Measurements from ENCODE around the gene OR51G2.

The OR51G2 gene

DNA sequence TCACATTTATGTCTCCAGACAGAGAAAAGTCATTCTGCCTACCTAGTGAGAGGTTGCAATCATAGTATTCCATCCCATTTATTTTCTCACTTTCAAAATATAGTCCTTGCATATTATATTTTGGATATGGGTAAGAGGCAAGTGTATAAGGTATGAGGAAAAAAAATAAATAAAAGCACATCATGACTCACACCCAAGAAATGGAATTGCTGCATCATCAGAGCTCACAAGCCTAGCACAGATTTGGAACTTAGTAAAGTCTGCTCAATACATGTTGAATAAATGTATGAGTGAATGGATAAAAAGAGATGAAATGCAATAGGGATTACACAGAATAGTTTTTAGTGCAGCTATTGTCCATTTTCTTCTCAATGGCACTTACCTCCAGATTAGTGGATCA lies 7.5 kb upstream of the OR51G2 start:
- no peaks in the 10 kb centered on the region for H3K36me3 ChIP-seq (ENCODE audit: control insufficient read depth, low read length)
- no peak overlapping the region for H3K27ac ChIP-seq (ENCODE audit: low read depth, low read length)
- H3K4me2 ChIP-seq (ENCODE audit: low read length): no peak overlapping the region
- no peaks in the 10 kb centered on the region for H3K9me2 ChIP-seq (replicated peaks; ENCODE audit: control insufficient read depth, low read length)
- no peak overlapping the region for H3K4me3 ChIP-seq (ENCODE audit: low read length)
- H3K4me1 ChIP-seq (ENCODE audit: control insufficient read depth, low read length): no peaks in the 10 kb centered on the region
- no peaks in the 10 kb centered on the region for H3K9me3 ChIP-seq (ENCODE audit: control insufficient read depth, insufficient read depth, low read length)
- no peak for TF ChIP-seq EZH2phosphoT487 (IDR thresholded peaks at IDR 0.05; ENCODE audit: borderline replicate concordance, low read length)
- H4K20me1 ChIP-seq (ENCODE audit: control insufficient read depth, insufficient read depth, low read depth, low read length): no peaks in the 10 kb centered on the region
- no peaks in the 10 kb centered on the region for H3K79me2 ChIP-seq (ENCODE audit: control insufficient read depth, low read length)
- H3K27me3 ChIP-seq (ENCODE audit: control insufficient read depth, low read length): no peaks in the 10 kb centered on the region
- H3F3A ChIP-seq (ENCODE audit: control insufficient read depth, insufficient read depth): no peaks in the 10 kb centered on the region

DNA sequence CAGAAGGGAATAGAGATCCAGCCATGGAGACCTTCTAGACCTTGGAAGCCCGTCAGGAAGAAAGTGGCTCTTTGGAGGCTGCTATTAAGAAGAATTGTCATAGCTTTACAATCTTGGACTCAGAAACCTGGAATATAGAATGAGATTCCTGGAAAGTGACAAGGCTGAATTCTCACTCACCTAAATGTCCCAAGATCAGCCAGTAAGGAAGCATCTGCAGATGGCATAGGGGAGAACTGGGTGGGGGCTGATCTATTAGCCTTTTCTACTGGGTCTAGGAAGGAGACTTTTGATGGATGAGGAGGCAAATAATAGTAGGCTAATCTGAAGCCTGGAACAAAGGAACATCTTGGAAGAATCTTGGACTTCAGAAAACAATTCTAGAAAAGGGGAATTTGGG lies 5.1 kb upstream of the OR51G2 start, which contains the start of gene OR51G1:
TSS of gene OR51G1 (minus strand) at position 101 of the 400 bp plus-strand sequence. CDS start at position 101, 0 bp downstream.
- Histone ChIP-seq H3K4me1 (ENCODE audit: control insufficient read depth, low read length) (no peaks in the 10 kb centered on the region), H3F3A (ENCODE audit: control insufficient read depth, insufficient read depth) (no peaks in the 10 kb centered on the region), H3K27me3 (ENCODE audit: control insufficient read depth, low read length) (no peaks in the 10 kb centered on the region), H4K20me1 (ENCODE audit: control insufficient read depth, insufficient read depth, low read depth, low read length) (no peaks in the 10 kb centered on the region), H3K9me3 (ENCODE audit: control insufficient read depth, insufficient read depth, low read length) (no peaks in the 10 kb centered on the region), H3K4me3 (ENCODE audit: low read length) (no peak within 1 kb of the TSS), H3K4me2 (ENCODE audit: low read length) (no peak within 1 kb of the TSS), H3K79me2 (ENCODE audit: control insufficient read depth, low read length) (no peaks in the 10 kb centered on the region), H3K27ac (ENCODE audit: low read depth, low read length) (no peak within 1 kb of the TSS), H3K9me2 (replicated peaks; ENCODE audit: control insufficient read depth, low read length) (no peaks in the 10 kb centered on the region), H3K36me3 (ENCODE audit: control insufficient read depth, low read length) (no peaks in the 10 kb centered on the region)
- TF ChIP-seq, protein P1, sequence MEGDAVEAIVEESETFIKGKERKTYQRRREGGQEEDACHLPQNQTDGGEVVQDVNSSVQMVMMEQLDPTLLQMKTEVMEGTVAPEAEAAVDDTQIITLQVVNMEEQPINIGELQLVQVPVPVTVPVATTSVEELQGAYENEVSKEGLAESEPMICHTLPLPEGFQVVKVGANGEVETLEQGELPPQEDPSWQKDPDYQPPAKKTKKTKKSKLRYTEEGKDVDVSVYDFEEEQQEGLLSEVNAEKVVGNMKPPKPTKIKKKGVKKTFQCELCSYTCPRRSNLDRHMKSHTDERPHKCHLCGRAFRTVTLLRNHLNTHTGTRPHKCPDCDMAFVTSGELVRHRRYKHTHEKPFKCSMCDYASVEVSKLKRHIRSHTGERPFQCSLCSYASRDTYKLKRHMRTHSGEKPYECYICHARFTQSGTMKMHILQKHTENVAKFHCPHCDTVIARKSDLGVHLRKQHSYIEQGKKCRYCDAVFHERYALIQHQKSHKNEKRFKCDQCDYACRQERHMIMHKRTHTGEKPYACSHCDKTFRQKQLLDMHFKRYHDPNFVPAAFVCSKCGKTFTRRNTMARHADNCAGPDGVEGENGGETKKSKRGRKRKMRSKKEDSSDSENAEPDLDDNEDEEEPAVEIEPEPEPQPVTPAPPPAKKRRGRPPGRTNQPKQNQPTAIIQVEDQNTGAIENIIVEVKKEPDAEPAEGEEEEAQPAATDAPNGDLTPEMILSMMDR (IDR thresholded peaks at IDR 0.05; ENCODE audit: low read depth, low read length, poor library complexity, severe bottlenecking): no peak
- no peak for TF ChIP-seq EZH2phosphoT487 (IDR thresholded peaks at IDR 0.05; ENCODE audit: borderline replicate concordance, low read length)

DNA sequence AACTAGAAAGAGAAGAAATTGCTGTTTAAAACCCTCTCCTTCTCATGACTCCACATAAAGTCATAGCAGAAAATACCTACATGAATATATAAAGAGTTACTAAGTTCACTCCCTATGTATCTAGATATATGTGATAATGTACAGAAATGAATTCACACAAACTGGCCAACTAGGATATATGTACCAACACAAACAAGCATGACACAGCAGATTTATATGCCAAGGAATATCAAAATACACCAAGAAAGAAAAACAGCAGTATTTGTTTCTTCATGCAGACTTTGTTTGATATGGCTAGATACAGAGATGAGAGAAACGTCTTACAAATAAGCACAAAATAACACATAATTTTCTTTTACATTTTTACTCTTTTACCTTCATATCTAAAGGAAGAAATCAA lies 3.2 kb upstream of the OR51G2 start:
- no peaks in the 10 kb centered on the region for H3K27me3 ChIP-seq (ENCODE audit: control insufficient read depth, low read length)
- H3K4me2 ChIP-seq (ENCODE audit: low read length): no peak overlapping the region

DNA sequence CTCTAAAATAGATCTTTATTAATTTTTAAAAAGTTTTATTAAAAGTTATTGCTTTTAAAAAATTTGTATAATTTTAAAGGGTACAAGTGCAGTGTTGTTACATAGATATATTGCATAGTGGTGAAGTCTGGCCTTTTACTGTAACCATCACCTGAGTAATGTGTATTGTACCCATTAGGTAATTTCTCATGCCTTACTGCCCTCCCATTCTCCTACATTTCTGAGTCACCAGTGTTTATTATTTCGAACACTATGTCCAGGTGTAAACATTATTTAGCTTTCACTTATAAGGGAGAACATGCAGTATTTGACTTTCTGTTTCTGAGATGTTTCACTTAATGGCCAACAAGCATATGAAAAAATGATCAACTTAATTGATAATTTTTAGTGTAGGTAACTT lies 2.6 kb upstream of the OR51G2 start:
- Histone ChIP-seq H3F3A (ENCODE audit: control insufficient read depth, insufficient read depth) (no peaks in the 10 kb centered on the region), H3K4me3 (ENCODE audit: low read length) (no peak overlapping the region), H3K9me3 (ENCODE audit: control insufficient read depth, insufficient read depth, low read length) (no peaks in the 10 kb centered on the region), H3K4me2 (ENCODE audit: low read length) (no peak overlapping the region), H3K36me3 (ENCODE audit: control insufficient read depth, low read length) (no peaks in the 10 kb centered on the region), H4K20me1 (ENCODE audit: control insufficient read depth, insufficient read depth, low read depth, low read length) (no peaks in the 10 kb centered on the region), H3K27ac (ENCODE audit: low read depth, low read length) (no peak overlapping the region), H3K79me2 (ENCODE audit: control insufficient read depth, low read length) (no peaks in the 10 kb centered on the region), H3K9me2 (replicated peaks; ENCODE audit: control insufficient read depth, low read length) (no peaks in the 10 kb centered on the region), H3K4me1 (ENCODE audit: control insufficient read depth, low read length) (no peaks in the 10 kb centered on the region), H3K27me3 (ENCODE audit: control insufficient read depth, low read length) (no peaks in the 10 kb centered on the region)
- no peak for TF ChIP-seq EZH2phosphoT487 (IDR thresholded peaks at IDR 0.05; ENCODE audit: borderline replicate concordance, low read length)
- TF ChIP-seq, protein P1 (IDR thresholded peaks at IDR 0.05; ENCODE audit: low read depth, low read length, poor library complexity, severe bottlenecking): no peak

More for the DNA sequence above, 3.2 kb upstream of the OR51G2 start:
- no peak overlapping the region for H3K27ac ChIP-seq (ENCODE audit: low read depth, low read length)
- H3K79me2 ChIP-seq (ENCODE audit: control insufficient read depth, low read length): no peaks in the 10 kb centered on the region
- no peaks in the 10 kb centered on the region for H3K4me1 ChIP-seq (ENCODE audit: control insufficient read depth, low read length)
- H4K20me1 ChIP-seq (ENCODE audit: control insufficient read depth, insufficient read depth, low read depth, low read length): no peaks in the 10 kb centered on the region
- H3K9me3 ChIP-seq (ENCODE audit: control insufficient read depth, insufficient read depth, low read length): no peaks in the 10 kb centered on the region
- H3F3A ChIP-seq (ENCODE audit: control insufficient read depth, insufficient read depth): no peaks in the 10 kb centered on the region
- no peaks in the 10 kb centered on the region for H3K9me2 ChIP-seq (replicated peaks; ENCODE audit: control insufficient read depth, low read length)
- TF ChIP-seq, protein P1 (IDR thresholded peaks at IDR 0.05; ENCODE audit: low read depth, low read length, poor library complexity, severe bottlenecking): no peak
- TF ChIP-seq EZH2phosphoT487 (IDR thresholded peaks at IDR 0.05; ENCODE audit: borderline replicate concordance, low read length): no peak
- no peaks in the 10 kb centered on the region for H3K36me3 ChIP-seq (ENCODE audit: control insufficient read depth, low read length)
- no peak overlapping the region for H3K4me3 ChIP-seq (ENCODE audit: low read length)

Data from DOHH2 (cell line).